ENCODE measurements around the gene PRKCZ. TPM values are rescaled to one million over a fixed set of nuclear protein-coding genes. Genes with fewer than 3 reads are reported as not detected.

The PRKCZ gene
- total RNA-seq, 3 donors from 2014 or later (not counting 1 experiment from before 2014, with no cell fraction given): 25.1 to 37.1 (median 30.5) TPM

- Histone ChIP-seq H3K4me1 (ENCODE audit: control insufficient read depth, insufficient read depth, low read length) (peaks cover 18% of the 10 kb centered on the region), H3K9me3 (ENCODE audit: control insufficient read depth, insufficient read depth, low read length) (no peaks in the 10 kb centered on the region), H3K36me3 (ENCODE audit: control insufficient read depth, insufficient read depth, low read length) (no peaks in the 10 kb centered on the region), H3K27ac (ENCODE audit: low read length) (no peak overlapping the region), H3K27me3 (ENCODE audit: control insufficient read depth, insufficient read depth, low read length) (no peaks in the 10 kb centered on the region), H3K4me3 (ENCODE audit: low read length) (no peak overlapping the region)
- intact Hi-C loops (cut with micrococcal nuclease): no loop called here
- Mint-ChIP-seq H3K9me3 (no peaks in the 10 kb centered on the region), H3K27me3 (ENCODE audit: low read depth in 2 of 2) (no peaks in the 10 kb centered on the region), H3K27ac (peak overlapping the region in 1 of 2 donors; percentile 43), H3K4me1 (peaks cover 5 to 6% of the 10 kb centered on the region in 2 donors), H3K4me3 (peak overlapping the region; percentile 40), H3K36me3 (no peaks in the 10 kb centered on the region)
- ATAC-seq (peak in 1 of 3 donors; percentile 28), DNase-seq (no peak)
- no peak for TF ChIP-seq CTCF (IDR thresholded peaks at IDR 0.05)
- WGBS (ENCODE audit: insufficient coverage): 93% methylated on average over 31 of the region's 31 CpGs
These were observed 74.4 kb downstream of the PRKCZ start for GRCh38 chr1:2124446-2125198.

GRCh38 chr1:2125350-2126211 lies 75.4 kb downstream of the PRKCZ start:
- WGBS (ENCODE audit: insufficient coverage): 94% methylated on average over 34 of the region's 34 CpGs
- intact Hi-C loops (cut with micrococcal nuclease): no loop called here
- no peaks in the 10 kb centered on the region for H3K9me3 Mint-ChIP-seq
- H3K36me3 Mint-ChIP-seq: no peaks in the 10 kb centered on the region
- H3K9me3 ChIP-seq (ENCODE audit: control insufficient read depth, insufficient read depth, low read length): no peaks in the 10 kb centered on the region
- H3K27ac ChIP-seq (ENCODE audit: low read length): no peak overlapping the region
- no peaks in the 10 kb centered on the region for H3K27me3 ChIP-seq (ENCODE audit: control insufficient read depth, insufficient read depth, low read length)
- peaks cover 18% of the 10 kb centered on the region for H3K4me1 ChIP-seq (ENCODE audit: control insufficient read depth, insufficient read depth, low read length)
- peak overlapping the region in 1 of 2 donors; percentile 43 for H3K27ac Mint-ChIP-seq
- H3K27me3 Mint-ChIP-seq (ENCODE audit: low read depth in 2 of 2): no peaks in the 10 kb centered on the region
- DNase-seq: no peak
- H3K36me3 ChIP-seq (ENCODE audit: control insufficient read depth, insufficient read depth, low read length): no peaks in the 10 kb centered on the region
- no peak for TF ChIP-seq CTCF (IDR thresholded peaks at IDR 0.05)
- H3K4me3 Mint-ChIP-seq: no peak overlapping the region
- H3K4me1 Mint-ChIP-seq: peaks cover 5 to 6% of the 10 kb centered on the region in 2 donors
- H3K4me3 ChIP-seq (ENCODE audit: low read length): no peak overlapping the region
- ATAC-seq: no peak

GRCh38 chr1:2126331-2127186 lies 76.3 kb downstream of the PRKCZ start:
- Mint-ChIP-seq H3K27me3 (ENCODE audit: low read depth in 2 of 2) (no peaks in the 10 kb centered on the region), H3K4me3 (no peak overlapping the region), H3K4me1 (peaks cover 5 to 6% of the 10 kb centered on the region in 2 donors), H3K9me3 (no peaks in the 10 kb centered on the region), H3K27ac (peak overlapping the region; percentile 48 to 70), H3K36me3 (no peaks in the 10 kb centered on the region)
- WGBS (ENCODE audit: insufficient coverage): 60% methylated on average over 39 of the region's 39 CpGs
- DNase-seq (peak in 1 of 2 donors; percentile 44), ATAC-seq (peak in 1 of 3 donors; percentile 37)
- intact Hi-C loops (cut with micrococcal nuclease): no loop called here
- no peak for TF ChIP-seq CTCF (IDR thresholded peaks at IDR 0.05)
- H3K4me1 ChIP-seq (ENCODE audit: control insufficient read depth, insufficient read depth, low read length): peaks cover 18% of the 10 kb centered on the region
- H3K4me3 ChIP-seq (ENCODE audit: low read length): no peak overlapping the region
- no peak overlapping the region for H3K27ac ChIP-seq (ENCODE audit: low read length)
- no peaks in the 10 kb centered on the region for H3K27me3 ChIP-seq (ENCODE audit: control insufficient read depth, insufficient read depth, low read length)
- no peaks in the 10 kb centered on the region for H3K36me3 ChIP-seq (ENCODE audit: control insufficient read depth, insufficient read depth, low read length)
- no peaks in the 10 kb centered on the region for H3K9me3 ChIP-seq (ENCODE audit: control insufficient read depth, insufficient read depth, low read length)
